ENCODE results near the gene CDR2.
"Not testable (repeated sequence)": the region's sequence is repeated elsewhere in the genome, so short reads cannot be mapped to it uniquely, and the experiment has no call there.

The CDR2 gene

DNA sequence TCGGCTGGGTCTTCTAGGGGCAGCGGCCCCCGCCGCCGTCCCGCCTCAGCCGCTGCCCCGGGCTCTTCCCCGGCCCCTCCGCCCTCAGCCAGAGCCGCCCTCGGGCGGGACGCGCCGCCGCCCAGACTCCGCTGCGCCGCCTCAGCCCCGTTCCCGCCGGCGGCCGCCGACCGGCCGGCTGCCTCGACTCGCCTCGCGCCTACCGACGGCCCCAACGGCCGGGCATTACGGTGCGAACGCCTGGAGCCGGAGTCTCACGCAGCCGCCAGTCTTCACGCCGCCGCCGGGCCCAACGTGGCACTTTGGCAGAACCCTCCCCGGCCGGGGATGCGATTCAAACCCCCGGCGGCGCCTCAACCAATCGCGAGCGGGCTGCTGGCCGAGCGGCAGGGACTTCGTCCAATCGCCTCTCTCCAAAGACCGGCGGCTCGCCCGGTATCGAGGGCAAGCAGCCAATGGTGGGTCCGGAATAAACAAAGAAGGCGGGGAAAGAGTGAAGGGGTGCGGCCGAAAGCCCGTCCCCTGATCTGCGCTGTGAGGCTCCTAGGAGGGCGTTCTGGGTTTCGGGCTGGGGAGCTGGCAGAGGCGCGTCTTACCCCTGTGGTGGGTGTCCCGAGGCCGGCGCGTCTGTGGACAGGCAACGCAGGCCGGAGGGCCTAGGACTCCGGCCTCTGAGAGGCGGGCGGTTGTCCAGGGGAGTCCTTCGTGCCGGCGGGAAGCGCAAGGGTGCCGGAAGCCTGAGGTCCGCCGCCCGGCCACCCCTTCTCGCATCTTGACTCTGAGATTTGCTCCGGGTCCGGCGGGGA, at the start of gene CDR2:
Gene CDR2, minus strand, starts transcription at position 309 of the 806 bp plus-strand sequence. CDS start 310 bp downstream, outside the sequence.
- DNase-seq: peak; percentile 98

DNA sequence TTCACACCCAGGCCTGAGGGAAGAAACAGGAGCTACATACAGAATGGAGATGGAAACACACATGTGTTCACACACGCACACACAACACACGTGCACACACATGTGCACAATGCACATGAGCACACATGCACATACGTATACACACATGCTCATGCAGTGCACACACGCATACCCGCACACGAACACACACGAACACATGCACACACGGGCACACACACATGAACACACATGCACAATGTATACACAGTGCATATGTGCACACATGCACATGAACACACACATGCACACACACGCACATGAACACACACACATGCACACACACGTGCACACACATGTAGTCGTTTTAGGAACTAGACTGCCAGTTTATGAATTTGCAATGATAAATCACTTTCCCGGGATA, 49.3 kb upstream of the CDR2 start:
- no peak for DNase-seq

DNA sequence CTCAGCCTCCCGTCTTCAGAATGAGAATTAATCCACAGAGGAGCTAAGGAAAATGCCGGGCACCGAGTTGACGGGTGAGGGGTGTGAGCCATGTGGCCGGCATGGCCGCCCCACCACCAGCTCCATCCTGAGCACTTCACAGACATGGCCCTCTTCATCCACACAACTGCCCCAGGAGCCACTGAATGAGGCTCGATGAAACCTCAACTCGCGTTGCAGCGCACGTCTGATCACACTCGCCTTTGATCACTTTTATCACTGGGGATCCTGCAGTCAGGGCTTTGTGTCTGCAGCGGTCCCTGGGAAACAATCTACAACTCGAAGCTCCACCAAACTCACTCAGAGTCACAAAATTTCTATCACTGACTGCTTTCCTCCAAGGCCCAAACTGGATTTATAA, 46.7 kb upstream of the CDR2 start:
- DNase-seq: no peak

DNA sequence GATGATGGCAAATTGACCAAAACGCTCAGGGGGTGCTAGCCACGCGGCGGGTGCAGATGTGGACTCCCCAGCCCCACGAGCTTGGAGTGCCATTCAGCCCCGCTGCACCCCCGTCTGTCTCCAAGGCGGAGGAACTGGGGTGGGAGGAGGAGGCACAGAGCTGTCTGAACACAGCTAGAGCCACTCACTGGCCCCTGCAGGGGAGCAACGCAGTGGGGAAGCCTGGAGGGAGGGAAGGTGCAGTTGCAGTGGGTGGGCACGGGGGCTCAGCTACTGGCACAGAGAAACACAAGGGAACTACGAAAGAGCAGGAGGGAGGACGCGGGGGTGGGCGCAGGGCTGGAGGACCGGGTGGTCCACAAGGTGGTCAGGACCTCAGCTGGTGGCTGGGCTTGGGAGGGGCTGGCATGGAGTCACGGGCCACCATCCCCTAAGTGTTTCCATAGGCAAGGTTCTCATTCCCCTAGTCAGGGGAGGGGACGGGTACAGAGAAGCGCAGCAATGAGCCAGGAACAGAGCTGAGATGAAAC, 46.3 kb upstream of the CDR2 start:
- no peak for DNase-seq

DNA sequence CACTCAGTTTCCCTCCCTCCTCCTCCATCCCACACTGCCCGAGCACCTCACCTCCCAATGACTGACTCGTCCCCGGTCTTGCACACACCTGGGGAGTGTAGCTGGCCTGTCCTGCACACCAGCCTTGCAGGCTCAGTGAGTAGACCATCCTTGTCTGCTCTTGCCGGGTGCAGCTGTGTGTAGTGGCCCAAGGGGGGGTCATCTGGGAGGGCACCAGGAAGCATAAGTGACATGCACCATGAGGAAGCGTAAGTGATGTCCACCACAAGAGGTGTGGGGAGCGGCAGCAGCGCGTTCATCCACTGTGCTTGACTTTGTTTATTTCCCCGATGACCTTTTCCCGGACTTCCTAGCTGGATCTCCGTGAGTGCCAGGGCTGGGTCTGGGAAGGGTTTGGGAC, 45.5 kb upstream of the CDR2 start:
- DNase-seq: no peak

DNA sequence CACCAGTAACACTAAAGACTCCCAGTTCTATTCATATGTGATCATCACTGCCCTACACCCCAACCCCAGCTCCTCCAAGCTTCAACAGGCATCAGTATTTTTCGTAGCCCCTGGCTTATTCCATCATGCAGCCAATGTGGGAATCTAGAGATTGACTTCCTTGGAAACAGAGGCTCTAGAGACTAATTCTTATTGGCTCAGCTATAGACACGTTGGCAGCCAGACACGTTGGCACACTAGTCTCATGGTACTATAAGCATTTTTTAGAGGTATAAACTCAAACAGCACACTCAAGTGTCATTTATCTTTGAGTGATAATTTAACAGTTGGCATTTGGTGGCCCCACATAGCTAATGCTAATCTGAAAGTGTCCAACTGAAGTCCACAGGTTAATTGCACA, 44.4 kb upstream of the CDR2 start:
- DNase-seq: no peak

DNA sequence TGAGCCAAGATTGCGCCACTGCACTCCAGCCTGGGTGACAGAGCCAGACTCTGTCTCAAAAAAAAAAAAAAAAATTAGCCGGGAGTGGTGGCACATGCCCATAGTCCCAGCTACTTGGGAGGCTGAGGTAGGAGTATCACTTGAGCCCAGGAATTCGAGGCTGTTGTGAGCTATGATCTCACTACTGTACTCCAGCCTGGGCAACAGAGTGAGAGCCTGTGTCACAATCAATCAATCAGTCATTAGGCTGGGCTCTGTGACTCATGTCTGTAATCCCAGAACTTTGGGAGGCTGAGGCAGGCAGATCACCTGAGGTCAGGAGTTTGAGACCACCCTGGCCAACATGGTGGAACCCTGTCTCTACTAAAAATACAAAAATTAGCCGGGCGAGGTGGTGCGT, 43.4 kb upstream of the CDR2 start:
- not testable (repeated sequence) for DNase-seq

DNA sequence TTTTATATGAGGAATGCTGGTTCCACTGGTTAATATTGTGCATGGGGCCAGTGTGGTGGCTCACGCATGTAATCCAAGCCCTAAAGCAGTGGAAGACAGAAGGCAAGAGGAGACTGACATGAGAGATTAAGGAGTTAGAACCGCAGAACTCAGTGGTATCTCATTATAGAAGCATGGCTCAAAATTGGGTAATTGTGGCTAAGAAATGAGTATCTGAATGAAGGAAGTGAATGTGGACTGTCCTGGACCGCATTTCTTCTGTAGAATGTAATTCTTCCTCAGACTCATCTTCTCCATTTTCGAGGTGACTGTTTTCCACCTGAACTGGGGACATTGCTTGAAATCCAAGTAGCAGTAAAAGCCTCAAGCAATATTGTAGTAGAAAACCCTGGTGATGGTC, 42.6 kb upstream of the CDR2 start:
- DNase-seq: no peak

DNA sequence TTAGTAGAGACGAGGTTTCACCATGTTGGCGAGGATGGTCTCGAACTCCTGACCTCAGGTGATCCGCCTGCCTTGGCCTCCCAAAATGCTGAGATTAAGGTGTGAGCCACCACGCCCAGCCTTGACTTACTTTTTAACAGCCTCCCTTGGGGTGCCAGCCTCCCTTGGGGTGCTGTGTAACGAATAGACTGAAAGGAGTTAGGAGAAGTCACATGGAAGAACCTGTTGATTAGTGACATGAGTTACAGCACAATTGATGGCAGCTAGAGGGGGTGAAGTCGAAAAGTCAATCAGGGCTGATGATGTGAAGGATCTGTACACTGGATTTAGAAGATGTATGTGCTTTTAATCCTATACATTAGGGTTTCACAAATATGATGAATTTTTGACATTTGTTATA, 39.4 kb upstream of the CDR2 start:
- no peak for DNase-seq

DNA sequence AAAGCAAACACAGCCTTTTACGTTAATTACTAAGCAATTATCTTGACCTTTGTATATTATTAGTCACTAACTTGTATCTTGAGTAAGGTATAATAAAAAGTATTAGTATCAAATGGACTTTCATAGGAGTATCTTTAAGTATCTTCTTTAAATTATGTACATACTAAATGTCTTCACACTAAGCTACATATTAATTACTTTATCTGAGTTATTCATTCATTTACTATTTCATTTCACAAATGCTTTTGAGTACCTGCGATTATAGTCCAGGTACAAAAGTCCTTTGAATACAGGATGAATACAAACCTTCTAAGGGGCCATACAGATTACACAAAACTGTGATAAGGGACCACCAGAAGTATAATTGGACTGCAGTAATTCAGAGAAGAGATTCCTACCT, 33.1 kb upstream of the CDR2 start:
- no peak for DNase-seq

DNA sequence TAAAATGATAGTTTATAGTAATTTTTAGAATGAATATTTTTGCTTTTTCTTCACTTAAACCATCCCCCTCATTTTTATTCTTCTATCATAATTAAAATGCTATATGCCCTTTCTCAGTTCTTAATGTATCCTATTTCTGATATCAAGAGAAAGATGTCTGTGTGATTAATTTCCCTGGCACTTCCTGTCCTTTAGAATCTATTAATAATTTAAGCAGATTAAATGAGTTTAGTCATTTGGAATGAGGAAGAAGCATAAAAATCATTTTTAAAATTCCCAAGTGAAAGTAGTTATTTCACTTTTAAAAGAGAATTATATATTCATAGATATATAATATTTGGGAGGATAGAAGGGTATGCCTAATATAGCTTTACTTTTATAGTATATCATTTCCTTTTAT, 27.8 kb upstream of the CDR2 start:
- no peak for DNase-seq

DNA sequence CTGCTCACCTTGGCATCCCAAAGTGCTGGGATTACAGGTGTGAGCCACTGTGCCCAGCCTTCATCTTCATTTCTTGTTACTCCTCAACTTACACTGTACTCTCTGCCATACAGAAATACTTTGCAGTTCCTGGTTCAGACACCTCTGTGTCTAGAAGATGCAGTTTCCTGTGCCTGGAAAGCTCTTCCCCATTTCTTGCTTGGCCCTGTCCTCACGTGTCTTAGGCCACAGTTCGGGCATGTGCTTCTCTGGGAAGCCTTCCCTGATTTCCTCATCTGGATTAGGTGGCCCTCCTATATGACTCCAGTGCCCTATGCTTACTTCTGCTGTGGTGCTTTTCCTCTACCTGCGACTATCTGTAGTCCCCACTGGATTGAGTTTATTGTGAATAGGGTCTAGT, 26.5 kb upstream of the CDR2 start:
- no peak for DNase-seq

DNA sequence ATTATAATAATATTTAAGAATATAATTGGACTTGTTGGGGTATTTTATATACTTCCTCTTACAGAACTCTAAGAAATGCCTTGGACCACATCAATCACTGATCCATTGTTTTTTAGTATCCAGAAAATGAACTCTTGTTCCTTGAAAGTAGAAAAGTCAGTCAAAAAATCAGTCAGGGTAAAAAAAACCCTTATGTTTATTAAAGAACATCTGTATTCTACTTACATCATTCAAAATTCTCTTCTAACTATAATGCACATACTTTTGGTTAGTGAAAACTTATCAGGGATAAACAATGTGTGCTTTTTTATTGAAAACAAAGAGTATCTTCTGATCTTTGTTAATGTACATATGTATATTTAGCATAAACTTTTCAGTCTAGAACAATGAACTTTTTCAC, 23.5 kb upstream of the CDR2 start:
- DNase-seq: no peak

DNA sequence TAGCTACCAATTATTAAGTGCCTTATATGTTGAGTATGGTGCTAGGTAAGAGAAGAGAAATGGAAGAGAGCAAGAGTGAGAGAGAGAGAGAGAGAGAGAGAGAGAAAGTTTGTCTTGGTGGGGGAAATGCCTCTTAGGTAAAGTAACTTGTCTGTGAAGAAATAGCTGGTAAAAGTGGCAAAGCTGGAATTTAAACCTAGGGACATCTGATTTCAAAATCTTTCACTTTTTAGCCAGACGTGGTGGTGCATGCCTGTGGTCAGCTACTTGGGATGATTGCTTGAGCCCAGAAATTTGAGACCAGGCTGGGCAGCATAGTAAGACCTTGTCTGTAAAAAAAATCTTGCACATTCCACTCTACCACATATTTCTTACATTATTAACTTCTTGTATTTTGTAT, 23.0 kb upstream of the CDR2 start:
- no peak for DNase-seq

DNA sequence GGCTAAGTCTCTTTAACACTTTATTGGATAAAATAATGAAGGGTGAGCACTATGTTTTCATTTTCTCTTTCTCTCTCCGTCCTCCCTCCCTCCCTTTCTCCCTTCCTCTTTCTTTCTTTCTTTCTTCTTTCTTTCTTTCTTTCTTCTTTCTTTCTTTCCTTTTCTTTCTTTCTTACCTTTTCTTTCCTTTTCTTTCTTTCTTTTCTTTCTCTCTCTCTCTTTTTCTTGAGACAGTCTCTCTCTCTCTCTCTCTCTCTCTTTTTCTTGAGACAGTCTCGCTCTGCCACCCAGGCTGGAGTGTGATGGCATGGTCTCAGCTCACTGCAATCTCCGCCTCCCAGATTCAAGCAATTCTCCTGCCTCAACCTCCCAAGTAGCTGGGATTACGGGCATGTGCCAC, 21.5 kb upstream of the CDR2 start:
- DNase-seq: no peak

DNA sequence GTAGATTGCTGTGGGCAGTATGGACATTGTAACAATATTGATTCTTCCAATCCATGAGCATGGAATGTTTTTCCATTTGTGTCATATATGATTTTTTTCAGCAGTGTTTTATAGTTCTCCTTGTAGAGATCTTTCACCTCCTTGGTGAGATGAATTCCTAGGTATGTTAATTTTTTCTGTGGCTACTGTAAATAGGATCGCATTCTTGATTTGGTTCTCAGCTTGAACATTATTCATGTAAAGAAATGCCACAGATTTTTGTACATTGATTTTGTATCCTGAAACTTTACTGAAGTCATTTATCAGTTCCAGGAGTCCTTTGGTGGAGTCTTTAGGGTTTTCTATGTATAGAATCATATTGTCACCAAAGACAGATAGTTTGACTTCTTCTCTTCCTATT, 19.7 kb upstream of the CDR2 start:
- no peak for DNase-seq

DNA sequence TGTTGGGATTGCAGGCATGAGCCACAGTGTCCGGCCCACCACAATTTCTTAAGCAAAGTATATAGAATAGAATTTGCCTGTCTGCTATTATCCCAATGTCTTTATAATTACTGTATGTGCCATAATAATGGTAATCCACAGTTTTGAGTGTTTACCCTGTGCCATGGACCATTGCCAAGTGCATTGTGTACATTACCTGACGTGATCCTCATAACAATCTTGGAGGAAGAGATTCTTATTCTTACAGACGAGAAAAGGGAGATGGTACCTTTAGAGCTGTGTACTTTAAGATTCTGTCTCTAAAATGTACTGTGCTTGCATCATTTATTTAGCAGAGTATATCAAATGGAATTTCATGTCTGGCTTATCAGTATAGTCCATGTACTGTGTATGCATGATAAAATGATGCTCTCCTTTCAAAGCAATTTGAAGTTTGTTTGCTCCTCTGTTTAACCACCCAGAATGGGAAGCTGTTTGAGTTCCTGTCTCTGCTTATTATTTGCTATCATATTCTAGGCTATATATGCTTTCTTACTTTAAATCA, 13.8 kb upstream of the CDR2 start:
- DNase-seq: no peak

DNA sequence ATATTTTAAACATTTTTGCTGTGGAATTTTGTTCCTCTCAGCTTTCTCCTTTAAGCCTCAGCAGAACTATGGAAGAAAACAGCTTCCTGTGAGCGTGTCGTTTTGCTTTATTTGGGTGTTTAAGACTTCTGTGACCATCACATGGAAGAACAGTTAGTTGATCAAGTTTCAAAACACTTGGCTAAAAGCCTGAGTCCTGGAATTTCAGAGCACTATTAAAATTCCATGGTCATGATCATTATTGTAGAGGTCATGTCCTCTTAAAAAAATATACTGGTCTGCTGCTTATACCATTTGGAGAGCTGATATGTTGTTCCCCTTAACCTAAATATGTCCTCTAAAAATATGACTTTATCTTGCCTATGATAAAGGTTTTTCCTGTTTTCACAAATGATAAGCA, 12.6 kb upstream of the CDR2 start:
- no peak for DNase-seq

DNA sequence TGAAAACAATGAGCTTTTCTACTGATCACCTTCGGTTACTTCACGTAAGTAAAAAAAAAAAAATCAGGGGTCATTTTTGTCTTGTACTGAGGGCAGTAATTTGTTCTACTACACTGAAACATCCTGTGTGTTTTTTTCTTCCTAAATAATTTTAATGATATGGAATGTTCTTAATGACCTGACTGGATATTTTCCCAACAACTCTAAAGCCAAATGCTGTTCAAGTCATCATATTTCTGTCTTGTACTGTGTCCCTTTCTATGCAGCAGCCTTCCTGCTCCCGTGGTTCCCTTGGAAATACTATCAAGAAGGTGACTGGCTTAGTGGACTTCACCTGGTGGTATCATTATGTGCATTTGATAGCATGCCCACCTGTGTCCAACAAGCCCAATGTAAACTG, 10.8 kb upstream of the CDR2 start:
- no peak for DNase-seq

DNA sequence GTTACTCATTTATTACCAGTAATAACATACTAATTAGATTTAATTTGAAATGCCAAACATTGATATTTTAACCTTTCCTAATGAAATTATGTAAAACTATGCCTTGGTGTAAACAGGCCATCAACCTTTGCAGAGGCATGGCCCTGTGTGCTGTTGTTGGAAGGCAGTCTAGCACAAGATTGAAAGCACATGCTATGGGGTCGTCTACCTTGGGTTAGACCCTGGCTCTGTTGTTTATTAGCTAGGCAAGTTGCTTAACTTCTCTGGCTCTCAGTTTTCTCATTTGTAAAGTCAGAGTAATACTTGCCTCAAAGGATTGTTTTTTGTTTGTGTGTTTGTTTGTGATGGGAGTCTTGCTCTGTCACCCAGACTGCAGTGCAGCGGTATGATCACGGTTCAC, 9.4 kb upstream of the CDR2 start:
- no peak for DNase-seq

DNA sequence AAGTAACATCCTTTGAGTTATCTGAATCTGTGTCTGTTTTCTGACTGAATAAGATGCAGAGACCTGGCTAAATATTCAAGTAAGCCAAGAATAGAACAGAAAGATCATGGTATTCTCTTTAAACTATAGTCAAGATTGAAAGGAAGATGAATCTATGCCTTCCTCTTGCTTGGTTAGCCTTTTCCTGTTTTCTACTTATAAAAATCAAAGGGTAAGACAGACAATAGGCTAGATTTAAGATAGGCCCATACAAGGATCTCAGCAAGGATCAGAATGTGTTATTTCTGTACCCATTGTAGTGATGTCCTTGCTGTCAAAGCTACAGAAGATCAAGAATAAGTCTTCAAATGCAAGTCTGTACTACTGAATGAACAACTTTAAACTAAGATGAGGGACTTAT, 7.0 kb upstream of the CDR2 start:
- DNase-seq: no peak

DNA sequence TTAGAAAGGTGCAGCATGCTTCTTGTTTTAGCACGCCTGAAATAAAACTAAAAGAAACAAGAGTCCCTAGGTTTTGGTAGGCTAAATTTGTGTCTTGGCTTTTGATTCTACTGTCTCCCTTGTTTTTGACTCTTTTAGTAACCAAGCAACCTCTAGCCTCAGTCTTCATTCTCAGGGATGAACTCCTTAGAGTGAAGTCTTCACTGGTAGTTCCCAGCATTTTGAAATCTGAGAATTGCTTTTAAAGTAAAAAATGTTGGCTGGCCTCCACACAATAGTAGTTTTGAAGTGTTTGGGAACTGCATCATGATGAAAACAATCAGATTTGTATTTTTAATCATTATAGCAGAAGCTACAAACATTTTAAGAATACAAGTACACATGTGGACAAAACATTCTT, 6.1 kb upstream of the CDR2 start:
- DNase-seq: no peak

DNA sequence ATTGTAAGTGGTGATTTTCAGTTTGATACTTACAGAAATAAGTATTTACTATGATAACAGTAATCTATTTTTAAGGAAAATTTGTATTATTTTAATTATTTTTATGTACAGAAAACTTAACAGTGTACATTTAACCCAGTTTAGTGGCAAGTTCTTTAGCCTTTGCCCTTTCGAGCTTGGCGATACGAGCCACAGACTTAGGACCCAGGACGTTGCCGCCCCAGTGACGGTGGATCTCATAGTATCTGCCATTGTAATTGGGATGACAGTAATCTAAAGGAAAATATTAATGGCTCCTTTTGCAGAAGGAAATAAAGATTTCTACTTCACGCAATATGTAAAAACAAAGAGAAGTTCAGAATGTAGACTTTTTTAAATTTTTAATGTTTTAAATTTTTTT, 5.2 kb upstream of the CDR2 start:
- DNase-seq: no peak

DNA sequence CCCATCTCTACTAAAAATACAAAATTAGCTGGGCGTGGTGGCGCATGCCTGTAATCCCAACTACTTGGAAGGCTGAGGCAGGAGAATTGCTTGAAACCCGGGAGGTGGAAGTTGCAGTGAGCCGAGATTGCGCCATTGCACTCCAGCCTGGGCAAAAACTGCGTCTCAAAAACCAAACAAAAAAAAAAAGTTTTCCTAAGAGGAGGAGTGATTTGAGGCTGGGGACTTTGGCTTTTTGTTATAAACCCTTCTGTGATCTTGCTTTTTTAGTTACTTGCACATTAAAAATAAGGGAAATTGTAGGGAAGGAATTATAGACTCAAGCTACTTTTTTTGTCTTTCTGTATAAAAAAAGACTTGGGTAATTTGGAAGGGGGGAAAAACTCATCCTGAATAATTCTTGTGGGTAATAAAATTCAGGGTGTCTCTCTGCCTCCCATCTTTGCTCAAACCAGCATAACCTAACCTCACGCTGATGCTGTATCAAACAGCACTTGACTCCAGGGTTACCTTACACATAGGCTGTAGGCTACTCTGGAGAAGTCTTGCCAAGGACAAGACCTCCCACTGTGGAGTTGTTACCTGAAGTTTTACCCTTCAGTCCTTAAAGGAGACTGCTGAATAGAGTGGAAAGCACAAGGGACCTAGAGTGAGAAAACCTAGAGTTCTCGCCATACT, 1.7 kb upstream of the CDR2 start:
- DNase-seq: no peak

Data from stimulated activated CD4-positive, alpha-beta T cell treated with anti-CD3 and anti-CD28 coated beads, Interleukin-1b, Interleukin-23, amount 100 ng/mL, for 48 hours (primary cell).